Keratinocyte (primary cell): Measurements from ENCODE around the gene ADM5. TPM values are rescaled to one million over a fixed set of nuclear protein-coding genes. Genes with fewer than 3 reads are reported as not detected.

ENCODE experiments used
- DNase-seq: peaks from one replicate; pipeline ENCODE4 v3.0.0-alpha.2; 2011; ENCODE audit warnings: low read depth, missing footprints, low spot score
- FAIRE-seq: peaks from 2 replicates; lab custom pipeline; 2011; peaks lifted over from hg19 to GRCh38; lab: Jason Lieb, UNC
- H2AFZ ChIP-seq: 2 replicates; pipeline ENCODE4 v1.6.0; 2012; ENCODE audit warnings: low read length, control low read depth, inconsistent platforms; ENCODE audit not compliant: control insufficient read depth
- H3K27ac ChIP-seq: 2 replicates; pipeline ENCODE4 v1.5.1; 2011; ENCODE audit warnings: low read length; ENCODE audit not compliant: control insufficient read depth, insufficient read depth
- H3K27me3 ChIP-seq: 3 replicates; pipeline ENCODE4 v1.6.0; 2011; ENCODE audit warnings: low read length; ENCODE audit not compliant: control insufficient read depth, insufficient read depth; ENCODE audit errors: extremely low read depth
- H3K36me3 ChIP-seq, 2 experiments: 2 replicates in 1 of 2; 3 replicates in 1 of 2; pipeline ENCODE4 v1.5.1; 2011; ENCODE audit warnings: low read length in 2 of 2, mild to moderate bottlenecking in 1 of 2; ENCODE audit not compliant: control insufficient read depth in 2 of 2, insufficient read depth in 2 of 2; ENCODE audit errors: extremely low read depth in 1 of 2
- H3K4me1 ChIP-seq: 3 replicates; pipeline ENCODE4 v1.5.1; 2011; ENCODE audit warnings: low read length; ENCODE audit not compliant: control insufficient read depth, insufficient read depth; ENCODE audit errors: extremely low read depth
- H3K4me2 ChIP-seq: 3 replicates; pipeline ENCODE4 v1.6.0; 2011; ENCODE audit warnings: low read depth, low read length; ENCODE audit not compliant: control insufficient read depth, insufficient read depth; ENCODE audit errors: extremely low read depth
- H3K4me3 ChIP-seq, 3 experiments: fragments of 200-600 bp in 1 of 3; sonication (generic) in 1 of 3; 2 replicates in 2 of 3; 3 replicates in 1 of 3; pipeline ENCODE4 v1.5.1; 2011 to 2016; ENCODE audit warnings: low read length in 3 of 3, mild to moderate bottlenecking in 3 of 3, control low read depth in 2 of 3, inconsistent platforms in 1 of 3, low read depth in 1 of 3, mixed read lengths in 1 of 3, mixed run types in 1 of 3, moderate library complexity in 1 of 3; ENCODE audit not compliant: control insufficient read depth in 2 of 3, insufficient read depth in 2 of 3; ENCODE audit errors: extremely low read depth in 1 of 3
- H3K79me2 ChIP-seq: 2 replicates; pipeline ENCODE4 v1.6.0; 2012; ENCODE audit warnings: low read length; ENCODE audit not compliant: control insufficient read depth, insufficient read depth
- H3K9ac ChIP-seq: 3 replicates; pipeline ENCODE4 v1.6.0; 2011; ENCODE audit warnings: low read length; ENCODE audit not compliant: control insufficient read depth, insufficient read depth; ENCODE audit errors: extremely low read depth
- H3K9me1 ChIP-seq: 3 replicates; pipeline ENCODE4 v1.6.0; 2011; ENCODE audit warnings: low read length; ENCODE audit not compliant: control insufficient read depth, insufficient read depth; ENCODE audit errors: extremely low read depth
- H3K9me3 ChIP-seq: 2 replicates; pipeline ENCODE4 v1.5.1; 2012; ENCODE audit warnings: low read depth, low read length; ENCODE audit not compliant: control insufficient read depth
- H4K20me1 ChIP-seq: 3 replicates; pipeline ENCODE4 v1.6.0; 2011; ENCODE audit warnings: low read length; ENCODE audit not compliant: control insufficient read depth, insufficient read depth; ENCODE audit errors: extremely low read depth
- EZH2 ChIP-seq: IDR thresholded peaks from one replicate; pipeline ENCODE4 v1.6.1; 2012; ENCODE audit warnings: inconsistent platforms, mild to moderate bottlenecking, low read length, moderate library complexity
- dilution Hi-C: fragments of 300-500 bp; cut with MboI; formaldehyde crosslinking; loops from one replicate; pipeline ENCODE4 v1.7.0; 2020; ENCODE audit warnings: low sequenced_read_pairs; ENCODE audit not compliant: extremely low pct_ligation_motif_present
- polyA plus RNA-seq, 5 experiments: library from polyadenylated mRNA; depleted of rRNA in 3 of 5; stranded (reverse) in 3 of 5; stranded (forward) in 1 of 5; unstranded in 1 of 5; fragments of >200 nt; gene quantifications; 1 replicate in 1 of 5; 2 replicates in 3 of 5; 3 replicates in 1 of 5; pipeline versions ENCODE4 v1.2.1 to v1.2.3, GENCODE V29; 2011 to 2012; ENCODE audit warnings: missing spikeins in 2 of 5, low read depth in 1 of 5, low replicate concordance in 1 of 5
- TF ChIP-seq, protein P1 (sequence below), 3 experiments: IDR thresholded peaks in 1 of 3; conservative IDR thresholded peaks in 1 of 3; optimal IDR thresholded peaks in 1 of 3; 2 replicates in 2 of 3; 3 replicates in 1 of 3; pipeline versions ENCODE3 to v1.5.1; 2011; ENCODE audit warnings: low read length in 3 of 3, mild to moderate bottlenecking in 3 of 3, moderate library complexity in 2 of 3, control low read depth in 1 of 3, inconsistent platforms in 1 of 3; ENCODE audit not compliant: insufficient read depth in 2 of 3; ENCODE audit errors: extremely low read depth in 1 of 3

Gene ADM5
- polyA plus RNA-seq, 1 donor (not counting 4 experiments of a cell fraction or from before 2014, with no cell fraction given): 0.73 TPM

DNA sequence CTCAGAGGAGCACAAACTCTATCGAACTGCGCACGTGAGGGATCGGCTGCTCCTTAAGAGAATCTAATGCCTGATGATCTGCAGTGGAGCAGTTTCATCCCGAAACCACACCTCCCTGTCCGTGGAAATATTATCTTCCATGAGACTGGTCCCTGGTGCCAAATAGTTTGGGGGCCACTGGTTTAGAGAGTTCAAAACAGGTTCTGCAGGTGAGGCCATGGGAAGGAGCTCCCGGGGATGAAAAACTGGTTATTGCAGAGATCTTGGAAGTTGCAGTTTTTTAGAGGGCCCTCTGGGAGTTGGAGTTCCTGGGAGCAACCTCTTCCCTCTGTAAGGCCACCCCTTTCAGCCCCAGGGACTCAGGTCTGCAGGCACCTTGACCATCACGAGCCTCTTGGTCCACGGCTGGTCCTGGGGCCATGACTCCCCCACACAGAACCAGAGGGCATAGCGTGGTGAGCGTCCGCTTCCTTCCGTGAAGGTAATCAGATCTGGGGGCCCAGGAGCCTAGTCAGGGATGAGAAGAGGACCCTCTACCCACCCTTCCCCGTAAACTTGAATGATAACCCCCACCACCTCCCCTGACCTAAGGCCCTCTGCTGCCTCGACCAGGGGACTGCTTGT is 28.9 kb upstream of the ADM5 start:
- no peak overlapping the region for H3K27ac ChIP-seq
- H3K79me2 ChIP-seq: peaks cover 20% of the 10 kb centered on the region
- no peaks in the 10 kb centered on the region for H3K9me1 ChIP-seq
- peaks cover 44 to 45% of the 10 kb centered on the region in 2 experiments for H3K36me3 ChIP-seq
- H4K20me1 ChIP-seq: peaks cover 13% of the 10 kb centered on the region
- peaks cover 12% of the 10 kb centered on the region for H3K4me1 ChIP-seq
- H2AFZ ChIP-seq: no peak overlapping the region
- DNase-seq: no peak
- H3K4me3 ChIP-seq: no peak overlapping the region
- H3K9me3 ChIP-seq: no peaks in the 10 kb centered on the region
- dilution Hi-C loops: no loop called here
- H3K4me2 ChIP-seq: no peak overlapping the region
- no peak overlapping the region for H3K9ac ChIP-seq
- FAIRE-seq: no peak
- TF ChIP-seq, protein P1, sequence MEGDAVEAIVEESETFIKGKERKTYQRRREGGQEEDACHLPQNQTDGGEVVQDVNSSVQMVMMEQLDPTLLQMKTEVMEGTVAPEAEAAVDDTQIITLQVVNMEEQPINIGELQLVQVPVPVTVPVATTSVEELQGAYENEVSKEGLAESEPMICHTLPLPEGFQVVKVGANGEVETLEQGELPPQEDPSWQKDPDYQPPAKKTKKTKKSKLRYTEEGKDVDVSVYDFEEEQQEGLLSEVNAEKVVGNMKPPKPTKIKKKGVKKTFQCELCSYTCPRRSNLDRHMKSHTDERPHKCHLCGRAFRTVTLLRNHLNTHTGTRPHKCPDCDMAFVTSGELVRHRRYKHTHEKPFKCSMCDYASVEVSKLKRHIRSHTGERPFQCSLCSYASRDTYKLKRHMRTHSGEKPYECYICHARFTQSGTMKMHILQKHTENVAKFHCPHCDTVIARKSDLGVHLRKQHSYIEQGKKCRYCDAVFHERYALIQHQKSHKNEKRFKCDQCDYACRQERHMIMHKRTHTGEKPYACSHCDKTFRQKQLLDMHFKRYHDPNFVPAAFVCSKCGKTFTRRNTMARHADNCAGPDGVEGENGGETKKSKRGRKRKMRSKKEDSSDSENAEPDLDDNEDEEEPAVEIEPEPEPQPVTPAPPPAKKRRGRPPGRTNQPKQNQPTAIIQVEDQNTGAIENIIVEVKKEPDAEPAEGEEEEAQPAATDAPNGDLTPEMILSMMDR (optimal IDR thresholded peaks at IDR 0.05 in 1 of 3, IDR thresholded peaks at IDR 0.05 in 1 of 3, conservative IDR thresholded peaks at IDR 0.05 in 1 of 3; ENCODE audit: extremely low read depth in 1 of 3, insufficient read depth in 2 of 3, low read length in 3 of 3): no peak
- TF ChIP-seq EZH2: no peak
- no peaks in the 10 kb centered on the region for H3K27me3 ChIP-seq

DNA sequence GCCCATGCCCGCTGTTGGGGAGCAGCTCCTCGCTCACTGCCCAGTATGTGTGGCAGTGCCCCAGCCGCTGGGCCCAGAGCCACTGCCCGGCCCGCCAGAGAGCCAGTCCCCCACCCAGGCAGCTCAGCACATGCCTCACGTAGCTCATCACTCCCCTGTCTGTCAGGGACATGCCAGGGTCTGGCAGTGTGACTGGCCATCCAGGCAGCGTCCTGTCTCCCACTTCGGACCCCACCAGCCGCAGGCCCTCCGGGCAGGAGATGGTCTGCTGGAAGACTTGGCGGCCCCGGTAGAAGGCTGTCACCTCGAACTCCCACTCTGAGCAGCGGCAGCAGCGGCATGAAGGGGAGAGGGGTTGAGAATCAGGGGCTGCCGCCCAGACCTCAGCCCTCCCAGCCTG is 27.4 kb upstream of the ADM5 start:
- Histone ChIP-seq H3K4me3 (no peak overlapping the region), H2AFZ (no peak overlapping the region), H3K4me2 (no peak overlapping the region), H3K27me3 (no peaks in the 10 kb centered on the region), H3K9me3 (no peaks in the 10 kb centered on the region), H3K27ac (no peak overlapping the region), H3K9ac (no peak overlapping the region), H3K79me2 (peaks cover 29% of the 10 kb centered on the region), H3K9me1 (no peaks in the 10 kb centered on the region), H3K36me3 (peaks cover 32% of the 10 kb centered on the region in 2 experiments), H4K20me1 (peaks cover 11% of the 10 kb centered on the region), H3K4me1 (peaks cover 12% of the 10 kb centered on the region)
- TF ChIP-seq EZH2: no peak
- TF ChIP-seq, protein P1 (optimal IDR thresholded peaks at IDR 0.05 in 1 of 3, IDR thresholded peaks at IDR 0.05 in 1 of 3, conservative IDR thresholded peaks at IDR 0.05 in 1 of 3; ENCODE audit: extremely low read depth in 1 of 3, insufficient read depth in 2 of 3, low read length in 3 of 3): no peak
- DNase-seq (no peak), FAIRE-seq (no peak)
- dilution Hi-C loops: no loop called here
